ENCODE results near the gene SMPD1.
"Not testable (repeated sequence)": the region's sequence is repeated elsewhere in the genome, so short reads cannot be mapped to it uniquely, and the experiment has no call there.

SMPD1 gene

GRCh38 chr11:6390718-6391469 lies 620 bp downstream of the SMPD1 start:
- DNase-seq = no peak

- no peak for DNase-seq
Measured at GRCh38 chr11:6391537-6392134, 1.4 kb downstream of the SMPD1 start.

DNA sequence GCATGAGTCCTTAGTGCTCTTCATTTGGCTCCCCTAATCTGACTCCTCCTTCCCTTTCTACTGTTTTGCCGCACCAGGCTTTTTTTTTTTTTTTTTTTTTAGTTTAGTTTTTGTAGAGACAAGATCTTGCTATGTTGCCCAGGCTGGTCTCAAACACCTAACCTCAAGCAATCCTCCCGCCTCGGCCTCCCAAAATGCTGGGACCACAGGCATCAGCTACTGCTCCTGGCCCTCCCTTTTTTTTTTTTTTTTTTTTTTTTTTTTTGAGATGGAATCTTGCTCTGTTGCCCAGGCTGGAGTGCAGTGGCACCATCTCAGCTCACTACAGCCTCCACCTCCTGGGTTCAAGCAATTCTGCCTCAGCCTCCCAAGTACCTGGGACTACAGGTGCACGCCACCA lies 2.0 kb downstream of the SMPD1 start:
- DNase-seq = not testable (repeated sequence)

DNA sequence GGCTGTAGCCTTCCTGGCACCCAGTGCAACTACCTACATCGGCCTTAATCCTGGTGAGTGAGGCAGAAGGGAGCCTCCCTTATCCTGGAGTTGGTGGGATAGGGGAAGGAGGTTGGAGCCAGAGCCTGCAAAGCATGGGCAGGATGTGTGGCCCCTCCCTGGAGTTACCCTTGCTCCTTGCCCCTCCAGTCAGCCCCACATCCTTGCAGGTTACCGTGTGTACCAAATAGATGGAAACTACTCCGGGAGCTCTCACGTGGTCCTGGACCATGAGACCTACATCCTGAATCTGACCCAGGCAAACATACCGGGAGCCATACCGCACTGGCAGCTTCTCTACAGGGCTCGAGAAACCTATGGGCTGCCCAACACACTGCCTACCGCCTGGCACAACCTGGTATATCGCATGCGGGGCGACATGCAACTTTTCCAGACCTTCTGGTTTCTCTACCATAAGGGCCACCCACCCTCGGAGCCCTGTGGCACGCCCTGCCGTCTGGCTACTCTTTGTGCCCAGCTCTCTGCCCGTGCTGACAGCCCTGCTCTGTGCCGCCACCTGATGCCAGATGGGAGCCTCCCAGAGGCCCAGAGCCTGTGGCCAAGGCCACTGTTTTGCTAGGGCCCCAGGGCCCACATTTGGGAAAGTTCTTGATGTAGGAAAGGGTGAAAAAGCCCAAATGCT lies 3.9 kb downstream of the SMPD1 start:
- no peak for DNase-seq

- DNase-seq = no peak
Measured at GRCh38 chr11:6395470-6396060, 5.3 kb downstream of the SMPD1 start.

- no peak for DNase-seq
Measured at GRCh38 chr11:6397156-6397555, 6.9 kb downstream of the SMPD1 start.

- no peak for DNase-seq
Measured at GRCh38 chr11:6397636-6398035, 7.4 kb downstream of the SMPD1 start.

- no peak for DNase-seq
Measured at GRCh38 chr11:6400431-6401345, 10.4 kb downstream of the SMPD1 start.

- DNase-seq = no peak
Measured at GRCh38 chr11:6401464-6401863, 11.2 kb downstream of the SMPD1 start.

GRCh38 chr11:6402061-6402470 lies 11.8 kb downstream of the SMPD1 start:
- DNase-seq = no peak

DNA sequence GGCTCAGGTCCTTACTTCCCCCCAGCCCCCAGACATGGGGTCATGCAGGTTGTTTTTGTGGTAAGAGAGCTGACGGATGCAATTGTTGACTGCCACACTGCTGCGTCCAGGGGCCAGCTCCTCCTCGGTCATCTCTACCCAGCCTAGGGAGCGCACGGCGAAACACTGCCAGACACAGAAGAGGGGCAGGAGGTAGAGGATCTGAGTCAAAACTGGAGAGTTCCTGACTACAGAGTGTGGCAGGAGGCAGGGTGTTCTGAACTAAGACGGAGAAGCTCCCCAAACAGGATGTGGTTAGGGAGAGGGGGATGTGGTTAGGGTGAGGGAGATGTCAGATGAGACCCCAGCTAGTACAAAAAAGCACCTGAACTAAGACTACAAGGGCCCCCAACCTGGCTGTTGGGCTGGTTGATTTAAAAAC lies 12.3 kb downstream of the SMPD1 start:
- no peak for DNase-seq

DNA sequence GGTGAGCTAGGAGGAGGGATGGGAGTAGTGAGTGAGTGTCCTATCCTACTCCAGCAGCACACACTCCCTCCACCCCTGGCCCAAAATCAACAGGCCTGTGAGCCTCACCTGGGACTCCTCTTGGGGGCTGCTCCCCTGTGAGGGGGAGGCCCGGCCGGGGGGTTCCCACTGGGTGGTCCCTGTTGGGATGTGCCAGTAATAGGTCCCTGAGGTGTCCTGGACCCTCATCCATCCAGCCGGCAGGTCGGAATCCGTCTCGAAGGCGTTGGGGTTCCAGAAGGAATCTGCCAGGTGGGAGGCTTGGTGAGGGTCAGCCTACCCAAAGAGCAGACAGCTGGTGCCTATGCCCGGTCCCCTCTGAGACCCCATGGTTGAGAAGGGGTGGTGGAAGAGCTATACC lies 13.3 kb downstream of the SMPD1 start:
- DNase-seq = no peak

DNA sequence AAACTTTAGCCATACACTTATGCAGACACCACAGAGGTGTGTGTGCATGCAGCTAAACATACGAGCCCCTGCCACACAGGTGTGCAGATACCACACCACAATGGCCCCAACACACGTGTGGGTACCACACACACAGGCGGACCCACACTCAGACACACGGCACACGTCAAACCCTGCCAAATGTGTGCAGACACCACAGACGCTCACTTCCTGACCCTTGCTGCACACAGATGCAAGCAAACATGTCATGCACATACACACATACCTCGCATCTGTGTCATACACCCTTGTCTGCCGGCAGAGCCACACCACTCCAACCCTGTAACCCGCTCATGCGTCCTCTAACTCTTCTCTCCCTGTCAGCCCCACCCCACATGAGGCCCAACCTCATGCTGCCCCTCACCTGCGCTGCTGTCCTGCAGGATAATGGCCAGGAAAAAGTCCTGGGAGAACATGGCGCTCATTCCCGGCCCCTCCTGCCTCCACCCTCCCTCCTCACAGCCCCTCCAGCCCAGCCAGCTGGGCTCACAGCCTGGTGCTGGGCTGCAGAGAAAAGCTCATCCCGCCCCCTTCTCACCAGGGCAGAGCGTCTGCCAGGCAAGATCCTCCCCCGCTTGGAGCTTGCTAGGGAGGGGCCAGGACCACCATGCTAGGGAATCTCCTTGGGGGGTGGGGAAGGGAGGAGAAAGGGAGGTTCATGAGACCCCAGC lies 14.2 kb downstream of the SMPD1 start:
- peak; percentile 28 for DNase-seq

GRCh38 chr11:6405052-6405667 lies 14.9 kb downstream of the SMPD1 start:
- no peak for DNase-seq

GRCh38 chr11:6405846-6406245 lies 15.6 kb downstream of the SMPD1 start:
- peak; percentile 23 for DNase-seq

DNA sequence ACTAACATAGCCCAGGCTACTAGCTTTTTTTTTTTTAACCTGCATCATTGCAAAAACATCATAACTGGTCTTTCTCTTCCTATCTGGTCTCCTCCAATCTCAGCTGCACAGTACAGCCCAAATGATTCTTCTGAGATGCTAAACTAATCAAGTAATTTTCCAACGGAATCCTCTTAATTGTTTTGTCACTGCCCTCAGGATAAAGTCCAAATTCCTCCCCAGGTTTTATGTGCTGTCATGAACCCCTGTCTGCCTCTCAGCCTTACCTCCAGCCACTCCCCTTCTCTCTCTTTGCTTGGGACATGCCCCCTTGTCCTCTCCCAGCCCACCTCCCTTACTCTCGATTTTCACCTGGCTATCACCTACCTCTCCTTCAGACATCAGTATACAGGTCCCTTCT lies 16.1 kb downstream of the SMPD1 start:
- no peak for DNase-seq

GRCh38 chr11:6410695-6411430 lies 20.6 kb downstream of the SMPD1 start:
- no peak for DNase-seq

DNA sequence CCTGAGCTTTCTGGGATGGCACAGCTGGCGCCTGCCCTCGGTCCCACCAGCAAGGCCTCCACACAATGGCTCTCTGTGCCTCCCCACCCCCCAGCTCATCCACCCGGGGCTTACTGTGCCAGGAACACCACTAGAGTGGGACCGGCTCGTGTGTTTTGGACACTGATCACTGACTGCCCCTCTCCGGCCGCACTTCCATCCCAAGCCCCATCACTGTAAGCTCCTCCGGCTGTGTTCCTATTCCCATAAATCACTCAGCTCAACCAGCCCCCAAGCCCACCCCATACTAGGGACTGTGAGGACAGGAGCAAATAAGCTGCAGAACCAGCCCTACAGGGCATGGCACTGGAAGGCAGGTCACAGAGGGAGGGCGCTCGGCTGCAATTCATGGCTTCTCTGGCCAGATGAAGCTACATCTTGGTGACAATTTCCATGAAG lies 21.3 kb downstream of the SMPD1 start:
- no peak for DNase-seq

DNA sequence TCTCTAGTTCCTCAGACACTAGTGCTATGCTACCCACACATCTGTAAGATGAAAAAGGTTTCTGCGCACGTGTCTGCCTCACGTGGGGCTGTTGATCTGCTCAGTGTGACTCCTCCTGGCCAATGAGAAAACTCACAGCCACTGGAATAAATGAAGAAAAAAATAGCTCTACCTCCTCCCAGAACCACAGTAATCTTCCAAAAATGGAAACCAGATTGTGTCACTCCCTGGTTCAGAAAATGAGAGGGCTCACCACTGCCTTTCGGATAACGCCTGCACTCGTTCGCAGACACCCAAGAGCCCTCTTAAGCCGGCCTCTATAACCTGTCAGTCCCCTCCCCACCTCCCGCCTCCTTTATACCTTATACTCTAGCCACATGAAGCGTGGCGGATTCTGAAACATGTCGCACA lies 23.5 kb downstream of the SMPD1 start:
- no peak for DNase-seq

- DNase-seq = no peak
Measured at GRCh38 chr11:6414874-6415328, 24.6 kb downstream of the SMPD1 start.

DNA sequence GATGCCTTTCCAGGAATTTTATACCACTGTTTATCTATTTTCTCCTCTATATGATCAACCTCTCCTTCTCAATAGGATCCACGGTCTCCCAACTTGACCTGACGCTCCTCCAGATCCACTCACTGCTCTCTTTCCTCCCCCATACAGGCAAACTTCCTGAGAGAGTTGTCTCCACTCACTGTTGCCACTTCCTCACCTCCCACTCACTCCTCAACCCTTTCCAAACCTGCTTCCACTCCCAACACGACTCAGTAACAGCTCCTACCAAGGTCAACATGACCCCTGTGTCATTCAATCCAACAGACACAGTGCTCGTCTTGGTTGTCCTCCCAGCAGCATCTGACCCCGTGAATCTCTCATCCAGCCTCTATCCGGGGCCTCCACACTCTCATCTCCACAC lies 25.5 kb downstream of the SMPD1 start:
- DNase-seq = no peak
